HG03565 (cell line): ENCODE measurements around the gene RAP2A.

ENCODE experiments used
- ATAC-seq: cut with Tn5 transposase; IDR thresholded peaks from one replicate; pipeline ENCODE4 v1.9.1; 2021; ENCODE audit warnings: mild to moderate bottlenecking, moderate library complexity; ENCODE audit not compliant: unreplicated experiment

Gene RAP2A

DNA sequence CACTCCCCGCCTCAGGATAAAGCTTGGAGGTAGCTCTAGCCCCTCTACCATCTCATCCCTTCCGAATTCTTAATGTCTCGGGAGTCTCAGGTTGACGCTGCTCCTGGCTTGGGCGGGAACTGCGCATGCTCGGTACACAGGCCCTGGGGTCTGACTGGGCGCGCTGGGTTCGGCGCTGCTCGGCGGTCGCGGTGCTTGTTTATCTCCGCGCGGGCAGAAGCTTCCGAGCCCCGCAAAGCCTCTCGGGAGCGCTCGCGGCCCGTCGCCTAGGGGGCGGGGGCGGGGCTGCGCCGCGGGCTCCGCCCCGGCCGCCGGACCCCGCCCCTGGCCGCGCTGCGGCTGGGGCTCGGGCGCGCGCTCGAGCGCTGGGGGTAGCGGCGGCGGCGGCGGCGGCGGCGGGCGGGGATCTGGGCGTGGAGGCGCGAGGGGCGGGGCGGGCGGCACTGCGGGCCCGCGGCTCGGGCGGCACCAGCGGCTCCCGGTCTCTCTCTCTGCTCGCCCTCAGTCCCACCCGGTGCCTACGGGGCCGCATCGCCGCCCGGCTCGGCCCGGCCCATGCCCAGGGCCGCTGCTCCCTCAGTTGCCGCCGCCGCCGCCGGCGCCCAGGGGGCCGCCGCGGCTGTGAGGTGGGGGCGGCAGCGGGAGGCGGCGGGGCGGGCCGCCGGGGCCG, at the start of gene RAP2A:
RAP2A (plus strand) TSS at position 443 of the 670 bp plus-strand sequence. CDS start 302 bp downstream, outside the sequence.
- ATAC-seq: peak; percentile 29

GRCh38 chr13:97384371-97384770, 49.6 kb upstream of the RAP2A start:
- no peak for ATAC-seq

DNA sequence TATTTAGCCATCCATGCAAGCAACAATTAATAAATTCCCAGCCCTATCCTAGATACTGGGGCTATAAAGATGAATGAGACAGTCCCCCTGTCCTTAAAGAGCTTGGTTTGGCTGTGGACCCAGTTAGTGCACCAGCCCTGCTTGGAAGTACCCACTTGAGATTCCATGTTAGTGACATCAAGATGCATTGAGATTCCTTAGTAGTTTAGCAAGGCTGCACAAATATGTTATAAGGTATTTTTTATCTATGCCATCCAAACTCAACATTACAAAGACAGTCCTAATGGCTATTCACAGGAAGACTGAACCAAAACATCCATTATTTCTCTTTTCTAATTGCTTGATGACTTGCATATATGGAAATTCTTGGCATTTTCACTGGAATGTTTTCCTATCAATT, 48.8 kb upstream of the RAP2A start:
- ATAC-seq: no peak

GRCh38 chr13:97385854-97386253, 48.1 kb upstream of the RAP2A start:
- ATAC-seq: no peak

GRCh38 chr13:97386801-97387484, 47.0 kb upstream of the RAP2A start:
- ATAC-seq: peak; percentile 54

- ATAC-seq: no peak
Observed at GRCh38 chr13:97387485-97387839, 46.5 kb upstream of the RAP2A start.

DNA sequence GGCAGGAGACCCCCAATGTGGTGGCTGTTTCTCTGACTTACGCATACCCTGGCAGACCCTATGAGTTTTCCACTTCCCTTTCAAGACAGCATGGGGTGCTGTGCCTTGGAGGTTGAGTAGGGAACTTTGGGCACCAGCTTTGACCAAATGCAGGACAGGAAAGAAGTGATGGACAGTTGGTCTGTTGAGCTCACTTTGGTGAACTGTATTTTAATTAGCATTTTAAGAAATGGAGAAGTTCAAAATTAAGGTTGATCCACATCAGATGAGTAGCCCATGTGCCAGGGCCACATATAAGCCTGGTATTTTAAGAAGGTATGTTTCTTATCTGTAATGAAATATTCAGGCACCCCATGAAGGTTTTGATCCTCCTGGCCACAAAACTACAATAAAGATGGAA, 46.1 kb upstream of the RAP2A start:
- no peak for ATAC-seq

DNA sequence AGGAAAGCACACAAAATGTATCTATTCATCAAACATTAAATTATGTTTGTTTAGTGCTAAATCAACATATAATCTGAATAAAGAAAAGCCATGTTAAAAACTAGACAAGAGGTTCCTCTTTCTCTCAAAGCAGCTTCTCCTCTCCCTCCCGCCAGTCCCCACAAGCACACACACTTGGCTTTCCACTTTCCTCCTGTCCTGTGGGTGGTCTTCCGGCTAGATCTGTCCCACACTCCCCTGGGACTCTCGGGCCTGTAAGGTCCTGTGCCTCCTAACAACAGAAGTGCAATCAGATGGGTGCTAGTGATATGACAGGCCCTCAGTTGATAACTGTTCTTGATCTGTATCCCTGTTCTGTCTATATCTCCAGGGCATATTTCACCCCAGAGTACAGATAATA, 45.6 kb upstream of the RAP2A start:
- ATAC-seq: no peak

- ATAC-seq: no peak
Observed at GRCh38 chr13:97390941-97391600, 42.9 kb upstream of the RAP2A start.

GRCh38 chr13:97392020-97392419, 41.9 kb upstream of the RAP2A start:
- no peak for ATAC-seq

DNA sequence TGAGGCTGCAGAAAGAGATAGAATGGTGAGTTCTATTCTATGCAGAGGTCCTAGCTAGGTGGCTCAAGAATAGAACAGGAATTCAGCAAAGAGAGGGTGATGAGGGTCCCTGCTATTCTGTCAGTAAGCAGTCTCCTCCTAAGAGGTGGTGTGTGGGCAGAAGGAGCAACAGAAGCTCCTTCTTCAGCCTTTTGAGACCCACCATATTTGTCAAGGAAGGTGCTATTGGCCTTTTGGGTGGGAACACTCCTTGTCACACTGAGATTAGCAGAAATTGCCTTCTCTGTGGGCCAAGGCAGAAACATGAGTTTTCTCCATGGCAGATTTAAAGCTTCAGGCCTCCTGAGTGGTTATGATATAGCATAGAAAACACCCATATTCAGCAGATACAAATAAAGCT, 39.4 kb upstream of the RAP2A start:
- ATAC-seq: no peak

GRCh38 chr13:97395447-97396136, 38.4 kb upstream of the RAP2A start:
- ATAC-seq: no peak

DNA sequence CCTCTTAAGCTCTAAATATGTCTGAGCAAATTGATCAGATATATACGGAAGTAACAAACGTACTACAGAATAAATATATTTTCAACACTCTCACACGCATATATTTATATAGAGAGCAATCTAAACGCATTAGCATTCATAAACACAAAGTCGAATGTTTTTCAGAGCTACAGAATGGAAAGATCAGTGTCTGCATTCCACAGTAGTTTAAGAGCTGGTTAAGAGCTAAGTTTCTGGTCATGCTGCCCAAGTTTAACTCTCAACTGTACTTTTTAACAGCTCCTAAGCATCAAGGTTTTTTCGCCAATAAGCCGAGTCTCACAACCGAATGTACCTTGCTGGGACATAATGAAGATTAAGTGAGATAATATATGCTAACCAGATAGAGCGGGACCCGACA, 36.7 kb upstream of the RAP2A start:
- ATAC-seq: no peak

DNA sequence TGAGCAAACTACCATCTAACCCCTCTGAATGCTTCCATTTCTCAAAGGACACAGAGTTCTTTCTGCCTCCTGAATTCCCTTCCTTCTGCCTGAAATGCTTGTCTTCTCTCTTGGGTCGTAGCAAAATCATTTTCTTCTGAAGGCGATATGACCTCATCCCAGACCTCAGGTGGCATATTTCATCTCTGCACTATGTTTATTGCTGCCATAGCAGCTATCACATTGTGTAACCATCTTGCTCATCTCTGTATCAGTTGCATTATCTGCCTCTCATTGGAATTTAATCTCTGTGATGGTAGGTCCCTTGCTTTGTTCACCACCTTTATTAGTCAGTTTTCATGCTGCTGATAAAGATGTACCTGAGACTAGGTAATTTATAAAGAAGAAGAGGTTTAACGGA, 32.5 kb upstream of the RAP2A start:
- ATAC-seq: no peak

DNA sequence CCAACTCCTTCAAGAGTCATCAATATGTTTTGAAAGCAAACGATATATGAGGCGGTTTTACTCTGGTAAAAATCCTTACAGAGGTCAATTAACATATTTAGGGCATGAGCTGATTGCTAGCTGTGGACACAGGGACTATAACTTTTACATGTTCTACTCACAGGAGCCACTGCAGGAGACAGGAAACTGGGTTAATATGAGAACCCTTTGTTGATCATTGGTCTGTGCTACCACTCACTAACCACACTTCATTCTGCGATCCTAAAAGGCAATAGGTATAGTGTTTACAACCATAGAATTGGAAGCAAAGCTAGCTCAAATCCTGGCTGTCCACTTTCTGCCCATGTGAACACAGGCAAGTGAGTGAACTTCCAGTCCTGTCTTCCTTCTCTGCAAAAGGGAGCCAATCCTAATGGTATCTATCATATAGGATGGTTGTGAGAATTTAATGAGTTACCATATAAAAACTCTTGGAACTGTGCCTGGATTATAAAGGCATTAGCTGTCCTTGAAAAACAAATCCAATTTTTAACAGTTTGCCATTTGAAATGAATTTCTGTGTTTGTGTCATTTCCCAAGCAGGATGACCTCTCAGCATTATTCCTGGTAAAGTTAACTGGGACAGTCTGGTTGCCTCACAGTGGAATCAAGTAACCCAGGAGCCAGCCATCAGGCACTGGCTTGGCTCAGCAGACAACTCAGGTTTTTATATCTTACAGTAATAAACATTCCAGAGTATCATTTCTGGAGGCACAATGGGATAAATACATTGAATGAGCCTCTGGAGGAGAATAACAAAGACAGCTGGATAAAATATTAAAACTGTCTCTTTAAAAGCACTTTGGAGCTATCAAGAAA, 29.8 kb upstream of the RAP2A start:
- ATAC-seq: no peak

DNA sequence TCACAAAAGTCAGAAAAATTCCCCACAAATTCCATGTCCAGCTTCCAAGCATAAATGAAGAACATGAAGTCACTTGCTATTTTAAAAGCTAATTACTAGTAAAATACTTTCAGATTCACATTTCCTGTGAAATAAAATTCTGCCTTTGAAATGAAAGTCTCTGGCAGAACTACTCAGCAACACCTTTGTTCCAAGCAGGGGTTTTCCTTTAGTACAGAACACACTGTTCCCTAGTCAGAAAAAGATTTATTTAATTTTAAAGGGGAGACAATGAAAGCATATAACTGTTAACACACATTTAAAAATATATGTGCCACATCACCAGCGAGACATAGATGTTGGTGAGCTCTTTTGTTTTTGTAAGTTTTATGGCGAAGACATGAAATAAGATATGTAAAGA, 26.4 kb upstream of the RAP2A start:
- no peak for ATAC-seq

GRCh38 chr13:97408938-97409337, 25.0 kb upstream of the RAP2A start:
- ATAC-seq: no peak

- ATAC-seq: no peak
Observed at GRCh38 chr13:97411984-97412383, 22.0 kb upstream of the RAP2A start.

DNA sequence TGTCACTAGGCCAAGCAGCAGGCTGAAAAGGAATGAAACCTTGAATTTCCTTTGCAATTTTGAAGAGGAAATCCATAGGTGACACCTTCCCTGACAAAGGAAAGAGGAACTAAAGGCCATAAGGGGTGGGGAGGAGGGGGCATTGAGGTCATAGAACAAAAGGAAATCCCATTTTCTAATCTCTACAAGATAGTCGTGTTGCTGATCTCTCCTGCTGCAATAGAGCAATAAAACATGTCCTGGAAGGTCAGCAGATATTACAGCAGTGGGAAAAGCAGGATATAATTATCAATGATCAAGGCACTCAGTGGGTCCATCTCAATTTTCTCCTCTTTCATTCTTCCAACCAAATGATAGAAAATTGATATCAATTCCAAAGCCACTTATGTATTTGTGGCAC, 20.3 kb upstream of the RAP2A start:
- ATAC-seq: no peak

GRCh38 chr13:97414392-97414791, 19.6 kb upstream of the RAP2A start:
- no peak for ATAC-seq

DNA sequence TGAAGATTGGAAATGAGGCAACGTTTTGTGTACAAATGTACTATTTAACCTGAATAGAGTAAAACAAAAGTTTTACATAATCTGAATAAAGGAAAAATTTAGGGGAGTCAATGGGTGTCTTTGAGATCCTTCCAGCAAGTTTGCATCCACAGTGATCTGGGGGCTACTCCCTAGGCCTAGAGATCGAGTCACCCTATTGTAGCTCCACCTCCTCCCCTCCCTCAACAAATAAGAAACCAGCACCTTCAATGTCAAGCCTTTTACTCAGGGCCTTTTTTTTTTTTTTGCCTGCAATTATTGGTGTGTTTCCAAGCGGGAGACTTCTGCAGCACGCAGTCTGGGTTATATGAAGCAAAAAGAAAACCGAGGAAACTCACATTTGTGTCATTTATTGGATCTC, 16.3 kb upstream of the RAP2A start:
- no peak for ATAC-seq
